ENCODE data around the gene DCAF10. TPM values are rescaled to one million over a fixed set of nuclear protein-coding genes. Genes with fewer than 3 reads are reported as not detected.
A peak's percentile ranks its signal among the peaks of the same experiment; 100 is the strongest.

The DCAF10 gene
- total and polyA plus RNA-seq, 10 donors, result 3.7 to 34.2 (median 23.5) TPM

- Histone ChIP-seq H3K36me3 (peaks cover 0 to 25% (median 14%) of the 10 kb centered on the region in 6 donors), H3K4me3 (peak overlapping the region; percentile 85 to 99 (median 97)), H3K27me3 (replicated peaks in 1 of 7) (no peaks in the 10 kb centered on the region), H3K9me3 (no peaks in the 10 kb centered on the region), H3K27ac (peak overlapping the region; percentile 70 to 98 (median 93)), H3K4me1 (peaks cover 10 to 50% (median 27%) of the 10 kb centered on the region in 6 donors)
- peak; percentile 22 for DNase-seq
- WGBS, 5 donors, result 10 to 21% (median 11%) methylated on average over 14 to 17 of the region's 17 CpGs
- intact Hi-C loops (cut with DNase I; ENCODE audit: low total_unique reads), result no loop called here
- TF ChIP-seq, protein P1, sequence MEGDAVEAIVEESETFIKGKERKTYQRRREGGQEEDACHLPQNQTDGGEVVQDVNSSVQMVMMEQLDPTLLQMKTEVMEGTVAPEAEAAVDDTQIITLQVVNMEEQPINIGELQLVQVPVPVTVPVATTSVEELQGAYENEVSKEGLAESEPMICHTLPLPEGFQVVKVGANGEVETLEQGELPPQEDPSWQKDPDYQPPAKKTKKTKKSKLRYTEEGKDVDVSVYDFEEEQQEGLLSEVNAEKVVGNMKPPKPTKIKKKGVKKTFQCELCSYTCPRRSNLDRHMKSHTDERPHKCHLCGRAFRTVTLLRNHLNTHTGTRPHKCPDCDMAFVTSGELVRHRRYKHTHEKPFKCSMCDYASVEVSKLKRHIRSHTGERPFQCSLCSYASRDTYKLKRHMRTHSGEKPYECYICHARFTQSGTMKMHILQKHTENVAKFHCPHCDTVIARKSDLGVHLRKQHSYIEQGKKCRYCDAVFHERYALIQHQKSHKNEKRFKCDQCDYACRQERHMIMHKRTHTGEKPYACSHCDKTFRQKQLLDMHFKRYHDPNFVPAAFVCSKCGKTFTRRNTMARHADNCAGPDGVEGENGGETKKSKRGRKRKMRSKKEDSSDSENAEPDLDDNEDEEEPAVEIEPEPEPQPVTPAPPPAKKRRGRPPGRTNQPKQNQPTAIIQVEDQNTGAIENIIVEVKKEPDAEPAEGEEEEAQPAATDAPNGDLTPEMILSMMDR (IDR thresholded peaks at IDR 0.05 in 8 of 11, conservative IDR thresholded peaks at IDR 0.05 in 3 of 11), result no peak
- no peak for TF ChIP-seq POLR2A (IDR thresholded peaks at IDR 0.05)
- no peak for TF ChIP-seq POLR2AphosphoS5 (IDR thresholded peaks at IDR 0.05)
These were observed 102.4 kb downstream of the DCAF10 start for GRCh38 chr9:37902796-37903646.

- TF ChIP-seq POLR2A (IDR thresholded peaks at IDR 0.05) (peak; percentile 2 to 31 (median 24)), POLR2AphosphoS5 (IDR thresholded peaks at IDR 0.05) (peak; percentile 92 to 94 (median 93))
- TF ChIP-seq, protein P1 (IDR thresholded peaks at IDR 0.05 in 8 of 11, conservative IDR thresholded peaks at IDR 0.05 in 3 of 11), result peak; percentile 93 to 99 (median 95)
- Histone ChIP-seq H3K27ac (peak within 1 kb of the TSS; percentile 70 to 98 (median 93)), H3K36me3 (peaks cover 0 to 17% (median 6%) of the 10 kb centered on the region in 6 donors), H3K9me3 (no peaks in the 10 kb centered on the region), H3K4me3 (peak within 1 kb of the TSS; percentile 85 to 99 (median 97)), H3K4me1 (peaks cover 10 to 56% (median 27%) of the 10 kb centered on the region in 6 donors), H3K27me3 (replicated peaks in 1 of 7) (no peaks in the 10 kb centered on the region)
- DNase-seq, result peak; percentile 98
- WGBS, 5 donors, result 0% methylated on average over 27 to 84 of the region's 84 CpGs
- intact Hi-C loops (cut with DNase I; ENCODE audit: low total_unique reads), result no loop called here
These were observed 103.2 kb downstream of the DCAF10 start, which contains the start of gene SLC25A51 for GRCh38 chr9:37903647-37904444. TSS of gene SLC25A51 (minus strand) at chr9:37904127. CDS start at chr9:37888550, 15,577 bp downstream.

DNA sequence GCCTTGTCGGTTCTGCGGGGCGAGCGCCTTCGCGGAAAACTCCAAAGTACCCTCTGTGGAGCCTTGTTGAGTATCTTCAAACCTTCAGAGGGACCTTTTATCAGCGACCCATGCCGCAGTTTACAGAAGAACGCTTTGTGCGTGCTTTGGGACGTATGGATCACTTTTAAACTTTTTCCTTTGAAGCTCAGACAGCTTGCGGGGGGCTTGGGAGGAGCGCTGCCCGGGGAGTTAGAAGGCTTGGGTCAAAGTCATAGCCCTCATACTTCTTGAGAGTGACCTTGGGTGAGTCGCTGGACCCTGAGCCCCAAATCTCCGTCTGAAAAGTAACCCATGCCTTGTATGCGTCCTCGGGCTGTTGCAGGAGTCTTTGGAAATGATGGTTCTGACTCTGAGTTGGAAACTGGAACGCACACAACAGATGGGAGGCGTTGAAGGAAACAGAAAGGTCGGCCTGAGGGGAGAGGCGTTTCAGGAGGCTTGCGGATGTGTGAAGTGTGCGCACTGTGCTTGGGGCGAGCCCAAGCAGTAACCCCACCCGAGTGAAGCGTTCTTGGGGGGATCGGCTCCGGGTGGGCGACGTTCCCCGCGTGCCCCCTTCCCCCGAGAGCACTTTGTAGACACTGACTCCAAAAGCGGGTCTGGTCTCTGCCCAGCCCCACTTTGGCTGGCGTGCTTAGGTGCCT, 104.0 kb downstream of the DCAF10 start:
- peak; percentile 82 for DNase-seq
- Histone ChIP-seq H3K9me3 (no peaks in the 10 kb centered on the region), H3K27ac (peak overlapping the region; percentile 70 to 98 (median 93)), H3K36me3 (peaks cover 0 to 9% (median under 1%) of the 10 kb centered on the region in 6 donors), H3K27me3 (replicated peaks in 1 of 7) (no peaks in the 10 kb centered on the region), H3K4me1 (peaks cover 10 to 59% (median 27%) of the 10 kb centered on the region in 6 donors), H3K4me3 (peak overlapping the region; percentile 85 to 99 (median 97))
- intact Hi-C loops (cut with DNase I; ENCODE audit: low total_unique reads), result no loop called here
- 25 to 41% (median 30%) methylated on average over 22 to 36 of the region's 36 CpGs for WGBS, 5 donors
- no peak for TF ChIP-seq POLR2A (IDR thresholded peaks at IDR 0.05)
- no peak for TF ChIP-seq POLR2AphosphoS5 (IDR thresholded peaks at IDR 0.05)
- TF ChIP-seq, protein P1 (IDR thresholded peaks at IDR 0.05 in 8 of 11, conservative IDR thresholded peaks at IDR 0.05 in 3 of 11), result peak in 2 of 11 experiments; percentile 10 to 14
